MCF 10A (cell line): ENCODE data around the gene POLR3H. TPM values are rescaled to one million over a fixed set of nuclear protein-coding genes. Genes with fewer than 3 reads are reported as not detected.

Experiments used
- BruUV-seq: library from RNA; stranded (reverse); fragments of 400-500 nt; replicated peaks from 2 replicates; lab custom pipeline; 2021; lab: Mats Ljungman, UMichigan
- CTCF ChIA-PET: fragments of 300-600 bp; sonication (Branson Sonifier 250); formaldehyde crosslinking; extraction: SDS; loops from one replicate; lab custom pipeline; 2021; ENCODE audit warnings: antibody characterized with exemption, inconsistent platforms; lab: Yijun Ruan, JAX
- POLR2A ChIA-PET: fragments of 300-600, 350-650 bp; sonication (Branson Sonifier 250); formaldehyde crosslinking; extraction: SDS; loops from one replicate; lab custom pipeline; 2020; ENCODE audit warnings: antibody characterized with exemption, inconsistent platforms; lab: Yijun Ruan, JAX
- DNase-seq: peaks from one replicate; pipeline ENCODE4 v3.0.0-alpha.2; 2018; ENCODE audit not compliant: unreplicated experiment
- H3K27ac Mint-ChIP-seq: one replicate; pipeline ENCODE4 v1.8.0; 2022; ENCODE audit warnings: mild to moderate bottlenecking, low read depth, mixed read lengths; ENCODE audit not compliant: unreplicated experiment
- H3K27me3 Mint-ChIP-seq: one replicate; pipeline ENCODE4 v1.8.0; 2022; ENCODE audit warnings: mixed read lengths; ENCODE audit not compliant: insufficient read depth, unreplicated experiment
- H3K36me3 Mint-ChIP-seq: one replicate; pipeline ENCODE4 v1.8.0; 2022; ENCODE audit warnings: mild to moderate bottlenecking, moderate library complexity, mixed read lengths; ENCODE audit not compliant: insufficient read depth, unreplicated experiment
- H3K4me1 Mint-ChIP-seq: one replicate; pipeline ENCODE4 v1.8.0; 2022; ENCODE audit warnings: mixed read lengths; ENCODE audit not compliant: insufficient read depth, unreplicated experiment
- H3K4me3 Mint-ChIP-seq: one replicate; pipeline ENCODE4 v1.8.0; 2022; ENCODE audit warnings: mild to moderate bottlenecking, moderate library complexity, mixed read lengths; ENCODE audit not compliant: unreplicated experiment
- H3K9me3 Mint-ChIP-seq: one replicate; pipeline ENCODE4 v1.8.0; 2022; ENCODE audit warnings: mixed read lengths; ENCODE audit not compliant: unreplicated experiment
- CTCF ChIP-seq: fragments of 200-600 bp; IDR thresholded peaks from one replicate; pipeline ENCODE4 v1.8.0; 2022; ENCODE audit warnings: antibody characterized with exemption, mild to moderate bottlenecking; ENCODE audit not compliant: unreplicated experiment
- intact Hi-C: fragments of 100-400 bp; cut with micrococcal nuclease; formaldehyde crosslinking; loops from 2 replicates; pipeline ENCODE4 v1.14.1; 2022
- total RNA-seq: library from RNA; stranded (reverse); gene quantifications from 2 replicates; pipeline ENCODE4 v1.2.3, GENCODE V29; 2022

Gene POLR3H
- total RNA-seq, 1 experiment from 2014 or later, result 35.5 TPM

GRCh38 chr22:41512421-41513194 is 31.7 kb downstream of the POLR3H start:
- TF ChIP-seq CTCF, result no peak
- Mint-ChIP-seq H3K9me3 (no peaks in the 10 kb centered on the region), H3K27ac (no peak overlapping the region), H3K4me3 (no peak overlapping the region), H3K4me1 (peaks cover 21% of the 10 kb centered on the region), H3K27me3 (no peaks in the 10 kb centered on the region), H3K36me3 (peaks cover 67% of the 10 kb centered on the region)
- intact Hi-C loops, result no loop called here
- DNase-seq, result peak; percentile 87
- CTCF ChIA-PET, result interaction anchor here (0.6 to 2.2 kb wide), 5 partner anchors 8 to 238 kb away, joined by 3 to 13 read pairs (median 3); partner anchors contain the start of gene TOB2
- POLR2A ChIA-PET, result interaction anchor here (0.6 to 1.5 kb wide), 3 partner anchors 44 to 131 kb away, joined by 3 to 4 read pairs (median 3); partner anchors contain the start of genes ACO2, PHF5A and TEF
- BruUV-seq, result no TSS peak

DNA sequence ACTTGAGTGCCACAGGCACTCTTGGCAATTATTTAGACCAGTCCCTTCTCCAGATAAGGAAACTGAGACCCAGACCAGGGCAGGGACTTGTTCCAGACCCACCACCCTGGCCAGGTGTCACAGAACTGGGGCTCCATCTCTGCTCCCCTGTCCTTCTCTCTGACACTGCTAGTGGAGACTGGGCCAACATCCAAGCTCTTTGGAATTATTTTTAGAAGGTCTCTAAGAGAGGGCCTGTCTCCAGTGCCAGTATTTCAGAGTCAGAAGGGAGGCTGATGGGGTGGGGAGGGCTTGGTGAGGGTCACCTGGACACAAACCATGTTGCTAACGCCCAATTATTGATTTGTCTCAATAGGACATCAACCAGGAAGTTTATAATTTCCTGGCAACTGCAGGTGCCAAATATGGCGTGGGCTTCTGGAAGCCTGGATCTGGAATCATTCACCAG is 32.7 kb downstream of the POLR3H start:
- Mint-ChIP-seq H3K27me3 (no peaks in the 10 kb centered on the region), H3K36me3 (peaks cover 67% of the 10 kb centered on the region), H3K4me1 (peaks cover 21% of the 10 kb centered on the region), H3K27ac (no peak overlapping the region), H3K9me3 (no peaks in the 10 kb centered on the region), H3K4me3 (no peak overlapping the region)
- CTCF ChIA-PET, result interaction anchor here (0.7 kb wide), 1 partner anchor 105 kb away, joined by 3 read pairs; no protein-coding TSS in a partner anchor
- intact Hi-C loops, result no loop called here
- no peak for DNase-seq
- POLR2A ChIA-PET, result interaction anchor here (1.0 to 1.4 kb wide), 2 partner anchors 11 to 43 kb away, joined by 3 read pairs; partner anchors contain the start of genes ACO2 and PHF5A
- no TSS peak for BruUV-seq
- no peak for TF ChIP-seq CTCF

DNA sequence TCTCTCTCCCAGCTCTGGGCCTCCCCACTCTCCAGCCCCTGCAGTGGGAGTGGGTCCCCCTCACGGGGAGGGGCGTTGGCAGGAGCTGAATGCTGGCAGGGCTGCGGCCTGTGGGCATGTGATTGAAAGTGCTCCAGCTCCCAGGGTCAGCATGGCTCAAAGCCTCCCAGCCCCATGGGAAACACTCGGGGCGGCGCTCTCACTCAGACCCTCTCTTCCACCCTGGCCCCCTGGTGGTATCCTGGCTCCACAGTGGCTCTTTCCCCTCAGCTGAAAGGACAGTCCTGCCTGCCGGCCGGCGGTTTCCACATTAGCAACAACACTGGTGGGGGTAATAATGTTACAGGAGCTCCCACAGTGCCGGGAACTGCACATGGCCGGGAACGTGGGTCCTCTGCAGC is 35.5 kb downstream of the POLR3H start:
- peaks cover 66% of the 10 kb centered on the region for H3K36me3 Mint-ChIP-seq
- intact Hi-C loops, result no loop called here
- no peaks in the 10 kb centered on the region for H3K27me3 Mint-ChIP-seq
- H3K4me1 Mint-ChIP-seq, result peaks cover 28% of the 10 kb centered on the region
- H3K4me3 Mint-ChIP-seq, result no peak overlapping the region
- no peaks in the 10 kb centered on the region for H3K9me3 Mint-ChIP-seq
- BruUV-seq, result no TSS peak
- ChIA-PET CTCF (interaction anchor here (0.9 kb wide), 1 partner anchor 9 kb away, joined by 5 read pairs; no protein-coding TSS in a partner anchor), POLR2A (no interaction called here)
- no peak for TF ChIP-seq CTCF
- H3K27ac Mint-ChIP-seq, result no peak overlapping the region
- no peak for DNase-seq

DNA sequence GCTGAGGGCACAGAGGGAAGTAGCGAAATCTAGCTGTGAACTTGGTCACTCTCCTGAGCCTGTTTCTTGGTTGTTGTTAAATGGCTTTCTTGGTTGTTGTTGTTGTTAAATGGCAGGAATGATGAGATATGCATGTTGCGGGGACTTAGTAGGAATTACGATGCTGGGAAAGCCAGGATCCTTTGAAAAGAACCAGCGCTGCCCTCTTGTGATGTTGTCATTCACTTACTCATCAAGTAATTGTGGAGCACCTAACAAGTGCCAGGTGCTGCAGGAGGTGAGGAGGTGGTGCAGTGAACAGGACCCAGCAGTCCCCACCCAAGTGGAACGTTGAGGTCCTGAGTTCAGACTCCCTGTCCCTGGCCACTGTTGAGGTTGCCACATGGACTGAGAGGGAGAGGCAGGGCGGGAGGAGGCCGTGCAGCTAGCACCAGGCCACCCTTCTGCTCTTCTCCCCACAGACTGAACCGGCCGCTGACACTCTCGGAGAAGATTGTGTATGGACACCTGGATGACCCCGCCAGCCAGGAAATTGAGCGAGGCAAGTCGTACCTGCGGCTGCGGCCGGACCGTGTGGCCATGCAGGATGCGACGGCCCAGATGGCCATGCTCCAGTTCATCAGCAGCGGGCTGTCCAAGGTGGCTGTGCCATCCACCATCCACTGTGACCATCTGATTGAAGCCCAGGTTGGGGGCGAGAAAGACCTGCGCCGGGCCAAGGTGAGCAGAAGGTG is 36.8 kb downstream of the POLR3H start:
- no TSS peak for BruUV-seq
- CTCF ChIA-PET, result interaction anchor here (0.7 to 2.4 kb wide), 4 partner anchors 10 to 140 kb away, joined by 3 to 14 read pairs (median 4); no protein-coding TSS in a partner anchor
- no peak for TF ChIP-seq CTCF
- Mint-ChIP-seq H3K4me3 (no peak overlapping the region), H3K27ac (peak overlapping the region; percentile 57), H3K9me3 (no peaks in the 10 kb centered on the region), H3K4me1 (peaks cover 16% of the 10 kb centered on the region), H3K27me3 (no peaks in the 10 kb centered on the region), H3K36me3 (peaks cover 70% of the 10 kb centered on the region)
- no peak for DNase-seq
- intact Hi-C loops, result no loop called here
- POLR2A ChIA-PET, result interaction anchor here (0.6 kb wide), 1 partner anchor 16 kb away, joined by 3 read pairs; no protein-coding TSS in a partner anchor
